SH-SY5Y (cell line): ENCODE measurements around the gene MARK2.

Experiments used
- GATA2 ChIP-seq: IDR thresholded peaks from 2 replicates; pipeline ENCODE4 v1.6.1; 2011; ENCODE audit warnings: mild to moderate bottlenecking, low read depth, low read length
- GATA3 ChIP-seq: IDR thresholded peaks from 2 replicates; pipeline ENCODE4 v1.6.1; 2011; ENCODE audit warnings: low read depth, mild to moderate bottlenecking, low read length, moderate library complexity

DNA sequence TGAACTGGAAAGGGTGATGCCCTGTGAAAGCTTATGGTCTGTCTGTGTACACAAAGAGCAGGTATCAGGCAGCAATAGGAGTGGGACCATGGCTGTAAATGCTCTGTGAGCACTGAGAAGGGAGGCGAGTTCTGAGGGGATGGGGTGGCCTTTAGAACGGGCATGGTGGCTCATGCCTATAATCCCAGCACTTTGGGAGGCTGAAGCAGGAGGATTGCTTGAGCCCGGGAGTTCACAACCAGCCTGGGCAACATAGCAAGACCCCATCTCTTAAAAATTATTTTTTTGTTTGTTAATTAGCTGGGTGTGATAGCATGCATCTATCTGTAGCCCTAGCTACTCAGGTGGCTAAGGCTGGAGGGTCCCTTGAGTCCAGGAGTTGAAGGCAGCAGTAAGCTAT is 22.2 kb upstream of the MARK2 start:
- TF ChIP-seq GATA2 = no peak
- TF ChIP-seq GATA3 = no peak
